Chondrocyte (in vitro differentiated cells): ENCODE data around the gene JAK3. TPM values are rescaled to one million over a fixed set of nuclear protein-coding genes. Genes with fewer than 3 reads are reported as not detected.

Source experiments
- DNase-seq: peaks from one replicate; pipeline ENCODE4 v3.0.0; 2021; ENCODE audit warnings: mixed read lengths, low spot score
- H3K27ac Mint-ChIP-seq: one replicate; pipeline ENCODE4 v1.8.0; 2021; ENCODE audit warnings: mild to moderate bottlenecking, moderate library complexity, mixed read lengths; ENCODE audit not compliant: unreplicated experiment
- H3K27me3 Mint-ChIP-seq: 2 replicates; pipeline ENCODE4 v1.8.0; 2021; ENCODE audit warnings: low read depth, mixed read lengths
- H3K36me3 Mint-ChIP-seq: 2 replicates; pipeline ENCODE4 v1.8.0; 2021; ENCODE audit warnings: low read depth, mixed read lengths
- H3K4me1 Mint-ChIP-seq: 2 replicates; pipeline ENCODE4 v1.8.0; 2021; ENCODE audit warnings: low read depth, mild to moderate bottlenecking, mixed read lengths
- H3K4me3 Mint-ChIP-seq: one replicate; pipeline ENCODE4 v1.8.0; 2021; ENCODE audit warnings: mild to moderate bottlenecking, moderate library complexity, mixed read lengths; ENCODE audit not compliant: unreplicated experiment
- H3K9me3 Mint-ChIP-seq: 2 replicates; pipeline ENCODE4 v1.8.0; 2021; ENCODE audit warnings: low read depth, mixed read lengths
- CTCF ChIP-seq: fragments of 200-600 bp; sonication (generic); IDR thresholded peaks from 2 replicates; pipeline ENCODE4 v1.5.0; 2021; ENCODE audit warnings: antibody characterized with exemption, mild to moderate bottlenecking, moderate library complexity
- total RNA-seq: library from RNA; stranded (reverse); gene quantifications from 3 replicates; pipeline ENCODE4 v1.2.1, GENCODE V29; 2021

Gene JAK3
- total RNA-seq, 1 donor from 2014 or later: 7.7 TPM

DNA sequence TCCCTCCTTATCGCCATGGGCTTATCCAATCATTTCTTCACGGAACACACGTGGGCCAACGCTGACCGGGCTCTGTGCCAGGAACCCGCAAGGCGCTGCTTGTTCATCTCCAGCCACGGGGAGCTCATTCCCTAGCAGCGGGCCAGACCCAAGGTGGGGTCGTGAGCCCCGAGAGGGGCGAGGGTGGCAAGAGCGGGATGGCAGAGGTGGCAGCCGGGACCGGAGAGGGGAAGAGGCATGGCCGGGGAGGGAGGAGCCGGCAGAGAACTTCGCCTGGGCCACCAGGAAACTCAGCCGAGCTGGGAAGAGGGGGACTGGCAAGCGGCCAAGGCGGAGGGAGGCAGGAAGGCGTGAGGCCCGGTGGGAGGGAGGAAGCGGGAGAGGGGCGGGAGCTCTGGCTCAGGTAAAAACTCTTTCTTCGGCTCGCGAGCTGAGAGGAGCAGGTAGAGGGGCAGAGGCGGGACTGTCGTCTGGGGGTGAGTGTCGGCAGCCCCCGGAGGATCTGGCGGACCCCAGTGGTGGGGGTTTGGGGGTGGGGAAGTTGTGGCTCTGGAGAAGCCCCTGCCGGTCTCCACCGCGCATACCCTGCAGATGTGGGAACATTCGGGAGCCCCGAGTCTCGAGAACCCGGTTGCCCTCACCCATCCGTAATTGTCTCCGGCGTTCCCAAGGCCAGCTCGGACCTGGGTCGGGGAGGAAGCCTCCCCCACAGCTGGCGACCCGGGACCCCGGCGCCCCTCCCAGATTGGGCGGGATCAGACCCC is 52.9 kb downstream of the JAK3 start, which contains the start of gene B3GNT3:
B3GNT3 (plus strand) TSS at position 408 of the 764 bp plus-strand sequence. CDS start 12,670 bp downstream, outside the sequence.
- peaks cover 28% of the 10 kb centered on the region for H3K27me3 Mint-ChIP-seq
- no peaks in the 10 kb centered on the region for H3K9me3 Mint-ChIP-seq
- no peaks in the 10 kb centered on the region for H3K36me3 Mint-ChIP-seq
- no peak for DNase-seq
- TF ChIP-seq CTCF: no peak
- no peak within 1 kb of the TSS for H3K4me3 Mint-ChIP-seq
- H3K27ac Mint-ChIP-seq: no peak within 1 kb of the TSS
- peaks cover 5% of the 10 kb centered on the region for H3K4me1 Mint-ChIP-seq

DNA sequence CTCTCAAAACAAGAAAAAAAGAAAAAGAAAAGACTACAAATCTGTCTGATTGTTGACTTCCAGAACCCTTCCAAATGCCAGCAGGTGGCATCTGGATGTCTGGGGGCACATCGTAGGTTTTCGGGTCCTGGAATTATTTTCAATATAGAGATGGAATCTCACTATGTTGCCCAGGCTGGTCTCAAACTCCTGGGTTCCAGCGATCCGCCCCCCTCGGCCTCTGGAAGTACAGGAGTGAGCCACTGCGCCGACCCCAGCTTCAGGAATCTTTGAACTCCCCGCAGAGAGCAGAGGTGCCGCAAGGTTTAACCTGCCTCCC is 53.4 kb downstream of the JAK3 start:
- peak; percentile 18 for TF ChIP-seq CTCF
- Mint-ChIP-seq H3K4me3 (no peak overlapping the region), H3K27ac (no peak overlapping the region), H3K4me1 (peaks cover 5% of the 10 kb centered on the region), H3K27me3 (peaks cover 29% of the 10 kb centered on the region), H3K9me3 (no peaks in the 10 kb centered on the region), H3K36me3 (no peaks in the 10 kb centered on the region)
- no peak for DNase-seq

DNA sequence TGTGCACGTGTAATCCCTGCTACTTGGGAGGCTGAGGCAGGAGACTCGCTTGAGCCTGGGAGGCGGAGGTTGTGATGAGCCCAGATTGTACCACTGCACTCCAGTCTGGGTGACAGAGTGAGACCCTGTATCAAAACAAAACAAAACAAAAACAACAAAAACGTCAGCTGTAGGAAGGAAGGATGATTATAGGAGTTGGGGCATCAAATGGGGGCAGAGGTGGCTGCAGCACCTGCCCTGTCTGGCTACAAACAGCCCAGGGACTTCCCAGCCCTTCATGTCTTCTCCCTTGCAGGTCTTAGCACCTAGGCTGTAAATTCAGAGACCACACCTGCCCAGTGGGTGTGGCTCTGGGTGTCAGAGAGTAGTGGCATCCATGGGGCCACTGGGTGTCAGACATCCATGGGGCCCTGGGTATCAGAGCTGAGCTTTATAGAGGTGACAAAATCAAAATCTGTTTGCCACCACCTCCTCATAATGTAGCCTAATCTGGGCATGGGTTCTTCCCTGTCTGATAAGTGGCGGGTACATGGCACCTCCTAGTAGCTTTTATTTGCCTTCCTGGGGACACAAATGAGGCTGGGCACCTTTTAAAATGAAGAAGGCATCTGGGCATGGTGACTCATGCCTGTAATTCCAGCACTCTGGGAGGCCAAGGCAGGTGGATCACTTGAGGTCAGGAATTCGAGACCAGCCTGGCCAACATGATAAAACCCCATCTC is 57.6 kb downstream of the JAK3 start:
- Mint-ChIP-seq H3K27me3 (peaks cover 24% of the 10 kb centered on the region), H3K4me3 (no peak overlapping the region), H3K4me1 (peaks cover 5% of the 10 kb centered on the region), H3K36me3 (no peaks in the 10 kb centered on the region), H3K9me3 (no peaks in the 10 kb centered on the region), H3K27ac (no peak overlapping the region)
- DNase-seq: no peak
- TF ChIP-seq CTCF: no peak

DNA sequence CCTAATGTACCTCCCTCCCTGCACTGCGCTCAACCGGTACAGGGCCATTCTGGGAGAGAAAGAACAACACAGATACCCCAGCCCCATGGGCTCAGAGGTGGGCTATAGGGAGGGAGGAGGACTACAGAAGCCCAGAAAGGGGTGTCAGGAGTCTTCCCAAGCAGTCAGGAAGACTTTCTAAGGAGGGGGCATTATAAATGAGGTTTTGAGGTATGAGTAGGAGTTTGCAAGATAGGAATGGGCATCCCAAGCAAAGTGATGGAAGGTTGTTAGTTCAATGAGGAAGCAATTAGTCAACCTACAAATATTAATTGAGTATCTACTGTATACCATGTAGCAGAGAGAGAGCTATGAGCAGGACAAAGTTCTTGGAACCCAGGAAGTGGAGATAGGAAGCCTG is 59.1 kb downstream of the JAK3 start:
- DNase-seq: no peak
- no peak for TF ChIP-seq CTCF
- Mint-ChIP-seq H3K4me1 (peaks cover 2% of the 10 kb centered on the region), H3K4me3 (no peak overlapping the region), H3K27ac (no peak overlapping the region), H3K27me3 (peaks cover 10% of the 10 kb centered on the region), H3K9me3 (no peaks in the 10 kb centered on the region), H3K36me3 (no peaks in the 10 kb centered on the region)

- Mint-ChIP-seq H3K9me3 (no peaks in the 10 kb centered on the region), H3K27ac (no peak overlapping the region), H3K4me1 (peaks cover 2% of the 10 kb centered on the region), H3K36me3 (no peaks in the 10 kb centered on the region), H3K4me3 (no peak overlapping the region), H3K27me3 (peaks cover 8% of the 10 kb centered on the region)
- TF ChIP-seq CTCF: no peak
- DNase-seq: no peak
Observed at GRCh38 chr19:17787274-17787913, 60.4 kb downstream of the JAK3 start.
